Measurements from ENCODE around the gene C10orf143. TPM values are rescaled to one million over a fixed set of nuclear protein-coding genes. Genes with fewer than 3 reads are reported as not detected.

C10orf143 gene
- total RNA-seq, 4 donors from 2014 or later, result 0.55 to 2.5 (median 1.3) TPM

DNA sequence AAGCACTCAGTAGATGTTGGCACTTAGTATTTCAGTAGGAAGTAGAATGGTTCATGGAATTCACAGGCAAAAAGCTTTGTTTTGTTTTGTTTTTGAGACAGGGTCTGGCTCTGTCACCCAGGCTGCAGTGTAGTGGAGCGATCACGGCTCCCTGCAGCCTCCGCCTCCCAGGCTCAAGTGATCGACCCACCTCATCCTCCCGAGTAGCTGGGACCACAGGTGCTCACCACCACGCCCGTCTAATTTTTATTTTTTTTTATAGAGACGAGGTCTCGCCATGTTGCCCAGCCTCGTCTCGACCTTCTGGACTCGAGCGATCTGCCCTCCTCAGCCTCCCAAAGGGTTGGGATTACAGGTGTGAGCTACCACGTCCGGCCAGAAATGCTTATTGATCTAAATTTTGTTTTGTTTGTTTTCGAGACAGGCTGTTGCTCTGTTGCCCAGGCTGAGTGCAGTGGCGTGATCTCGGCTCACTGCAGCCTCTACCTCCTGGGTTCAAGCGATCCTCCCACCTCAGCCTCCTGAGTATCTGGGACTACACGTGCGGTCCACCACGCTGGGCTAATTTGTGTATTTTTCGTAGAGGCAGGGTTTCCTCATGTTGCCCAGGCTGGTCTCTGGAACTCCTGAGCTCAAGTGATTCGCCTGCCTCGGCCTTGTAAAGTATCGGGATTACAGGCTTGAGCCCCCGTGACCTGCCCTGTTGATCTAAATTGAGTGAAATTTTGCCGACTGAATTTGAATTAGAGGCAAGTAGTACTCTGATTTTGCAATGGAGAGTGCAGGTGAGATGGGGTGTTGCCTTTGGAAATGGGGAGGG lies 27.2 kb upstream of the C10orf143 start:
- DNase-seq (no peak), ATAC-seq (no peak)
- TF ChIP-seq POLR2A (IDR thresholded peaks at IDR 0.05), result no peak
- TF ChIP-seq, protein P1, sequence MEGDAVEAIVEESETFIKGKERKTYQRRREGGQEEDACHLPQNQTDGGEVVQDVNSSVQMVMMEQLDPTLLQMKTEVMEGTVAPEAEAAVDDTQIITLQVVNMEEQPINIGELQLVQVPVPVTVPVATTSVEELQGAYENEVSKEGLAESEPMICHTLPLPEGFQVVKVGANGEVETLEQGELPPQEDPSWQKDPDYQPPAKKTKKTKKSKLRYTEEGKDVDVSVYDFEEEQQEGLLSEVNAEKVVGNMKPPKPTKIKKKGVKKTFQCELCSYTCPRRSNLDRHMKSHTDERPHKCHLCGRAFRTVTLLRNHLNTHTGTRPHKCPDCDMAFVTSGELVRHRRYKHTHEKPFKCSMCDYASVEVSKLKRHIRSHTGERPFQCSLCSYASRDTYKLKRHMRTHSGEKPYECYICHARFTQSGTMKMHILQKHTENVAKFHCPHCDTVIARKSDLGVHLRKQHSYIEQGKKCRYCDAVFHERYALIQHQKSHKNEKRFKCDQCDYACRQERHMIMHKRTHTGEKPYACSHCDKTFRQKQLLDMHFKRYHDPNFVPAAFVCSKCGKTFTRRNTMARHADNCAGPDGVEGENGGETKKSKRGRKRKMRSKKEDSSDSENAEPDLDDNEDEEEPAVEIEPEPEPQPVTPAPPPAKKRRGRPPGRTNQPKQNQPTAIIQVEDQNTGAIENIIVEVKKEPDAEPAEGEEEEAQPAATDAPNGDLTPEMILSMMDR (IDR thresholded peaks at IDR 0.05 in 4 of 5, conservative IDR thresholded peaks at IDR 0.05 in 1 of 5), result no peak
- H3K36me3 ChIP-seq, result peaks cover 0 to 4% of the 10 kb centered on the region in 2 donors
- intact Hi-C loops (cut with DNase I; ENCODE audit: low total_unique reads) (no loop called here), in situ Hi-C loops (cut with MboI; ENCODE audit: low sequenced_read_pairs in 4 of 4) (no loop called here)
- H3K27ac ChIP-seq, result peak overlapping the region; percentile 54 to 97 (median 89)
- H3K27me3 ChIP-seq, result no peaks in the 10 kb centered on the region
- peaks cover 41 to 53% of the 10 kb centered on the region in 2 donors for H3K4me1 ChIP-seq
- H3K9me3 ChIP-seq, result no peaks in the 10 kb centered on the region
- peak overlapping the region; percentile 79 to 100 (median 96) for H3K4me3 ChIP-seq

GRCh38 chr10:130137090-130137448 lies 26.4 kb upstream of the C10orf143 start:
- intact Hi-C loops (cut with DNase I; ENCODE audit: low total_unique reads), result no loop called here
- Histone ChIP-seq H3K27ac (peak overlapping the region; percentile 82 to 97 (median 96)), H3K9me3 (no peaks in the 10 kb centered on the region), H3K4me1 (peaks cover 39 to 46% of the 10 kb centered on the region in 2 donors), H3K4me3 (peak overlapping the region; percentile 79 to 100 (median 96)), H3K27me3 (no peaks in the 10 kb centered on the region), H3K36me3 (peaks cover 0 to 1% of the 10 kb centered on the region in 2 donors)
- no peak for TF ChIP-seq POLR2A (IDR thresholded peaks at IDR 0.05)
- TF ChIP-seq, protein P1 (IDR thresholded peaks at IDR 0.05 in 4 of 5, conservative IDR thresholded peaks at IDR 0.05 in 1 of 5), result no peak
- ATAC-seq (peak in 1 of 2 donors; percentile 16), DNase-seq (no peak)
- in situ Hi-C loops (cut with MboI; ENCODE audit: low sequenced_read_pairs in 4 of 4), result no loop called here

DNA sequence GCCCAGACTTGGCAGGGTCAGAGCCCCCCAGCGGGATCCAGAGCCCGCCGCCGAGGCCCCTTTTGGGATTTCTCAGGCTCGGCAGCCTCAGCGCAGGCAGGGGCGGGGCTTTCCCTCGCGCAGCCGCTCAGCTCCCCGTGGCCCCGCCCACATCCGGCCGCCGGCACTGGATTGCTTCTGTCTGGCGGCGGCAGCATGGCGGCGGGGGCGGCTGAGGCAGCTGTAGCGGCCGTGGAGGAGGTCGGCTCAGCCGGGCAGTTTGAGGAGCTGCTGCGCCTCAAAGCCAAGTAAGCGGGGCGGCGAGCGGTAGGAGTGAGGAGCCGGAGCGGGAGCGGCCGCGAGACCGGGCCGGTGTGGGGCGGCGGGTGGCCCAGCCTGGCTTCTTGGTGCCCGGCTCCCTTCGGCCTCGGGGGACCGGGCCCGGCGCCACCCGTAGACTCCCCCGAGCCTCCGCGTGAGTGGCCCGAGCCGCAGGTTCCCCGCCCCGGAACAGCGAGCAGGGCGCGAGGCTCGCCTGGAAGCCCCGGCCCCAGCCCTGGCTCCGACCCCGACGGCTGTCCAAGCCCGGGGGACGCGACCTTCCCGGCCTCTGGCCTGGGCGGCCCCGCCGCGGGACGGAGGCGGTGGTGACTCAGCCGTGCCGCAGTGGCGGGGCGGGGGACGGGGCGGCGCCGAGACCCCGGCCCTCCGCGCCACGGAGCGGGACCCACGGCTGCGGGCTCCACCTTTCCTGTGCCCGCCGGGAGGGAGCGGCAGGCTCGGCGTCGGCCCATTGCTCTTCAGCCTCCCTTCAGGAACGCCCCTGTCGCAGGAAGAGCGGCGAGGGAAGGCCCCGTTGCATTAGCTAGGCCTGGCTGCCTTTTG lies 25.8 kb upstream of the C10orf143 start, which contains the start of gene GLRX3:
Gene GLRX3 (plus strand): TSS at position 166 of the 864 bp plus-strand sequence. CDS start 30 bp downstream, at position 196.
- Histone ChIP-seq H3K4me1 (peaks cover 35 to 45% of the 10 kb centered on the region in 2 donors), H3K27me3 (no peaks in the 10 kb centered on the region), H3K36me3 (no peaks in the 10 kb centered on the region), H3K27ac (peak within 1 kb of the TSS; percentile 82 to 97 (median 96)), H3K9me3 (no peaks in the 10 kb centered on the region), H3K4me3 (peak within 1 kb of the TSS; percentile 79 to 100 (median 96))
- DNase-seq (peak; percentile 76 to 80), ATAC-seq (peak; percentile 89 to 92)
- in situ Hi-C loops (cut with MboI; ENCODE audit: low sequenced_read_pairs in 4 of 4) (no loop called here), intact Hi-C loops (cut with DNase I; ENCODE audit: low total_unique reads) (loop anchor here (1.0 kb wide), 1 partner anchor 26 kb away; the partner anchor contains the start of gene C10orf143)
- peak; percentile 86 for TF ChIP-seq POLR2A (IDR thresholded peaks at IDR 0.05)
- TF ChIP-seq, protein P1 (IDR thresholded peaks at IDR 0.05 in 4 of 5, conservative IDR thresholded peaks at IDR 0.05 in 1 of 5), result no peak

- in situ Hi-C loops (cut with MboI; ENCODE audit: low sequenced_read_pairs in 4 of 4) (no loop called here), intact Hi-C loops (cut with DNase I; ENCODE audit: low total_unique reads) (loop anchor here (1.0 kb wide), 1 partner anchor 25 kb away; the partner anchor contains the start of gene C10orf143)
- peak; percentile 9 to 20 for ATAC-seq
- no peak for DNase-seq
- H3K27me3 ChIP-seq, result no peaks in the 10 kb centered on the region
- no peak for TF ChIP-seq POLR2A (IDR thresholded peaks at IDR 0.05)
- TF ChIP-seq, protein P1 (IDR thresholded peaks at IDR 0.05 in 4 of 5, conservative IDR thresholded peaks at IDR 0.05 in 1 of 5), result no peak
- peak overlapping the region; percentile 82 to 97 (median 96) for H3K27ac ChIP-seq
- H3K4me3 ChIP-seq, result peak overlapping the region; percentile 79 to 100 (median 96)
- no peaks in the 10 kb centered on the region for H3K36me3 ChIP-seq
- H3K9me3 ChIP-seq, result no peaks in the 10 kb centered on the region
- H3K4me1 ChIP-seq, result peaks cover 35 to 40% of the 10 kb centered on the region in 2 donors
These were observed 25.1 kb upstream of the C10orf143 start for GRCh38 chr10:130135676-130136225.
